RWPE2 (cell line): Measurements from ENCODE around the gene TMCC1.
"Not testable (repeated sequence)": the region's sequence is repeated elsewhere in the genome, so short reads cannot be mapped to it uniquely, and the experiment has no call there.

Experiments used
- ATAC-seq: fragments of 200-7000 bp; cut with Tn5 transposase; 3 replicates; pipeline ENCODE4 v1.9.1; 2021; ENCODE audit warnings: low read depth
- DNase-seq: peaks from one replicate; pipeline ENCODE4 v3.0.0-alpha.2; 2020; ENCODE audit warnings: low spot score
- H3K27ac ChIP-seq: fragments of 450-650 bp; 2 replicates; pipeline ENCODE4 v1.5.1; 2017; ENCODE audit warnings: mild to moderate bottlenecking; ENCODE audit not compliant: poor library complexity, severe bottlenecking
- H3K27me3 ChIP-seq: fragments of 250-450 bp; sonication (Bioruptor Pico); 2 replicates; pipeline ENCODE4 v1.5.1; 2021; ENCODE audit warnings: mild to moderate bottlenecking, moderate library complexity; ENCODE audit not compliant: insufficient read depth, poor library complexity, severe bottlenecking
- H3K36me3 ChIP-seq: fragments of 250-450 bp; sonication (Bioruptor Pico); 2 replicates; pipeline ENCODE4 v1.5.1; 2020; ENCODE audit warnings: low read depth, mild to moderate bottlenecking, moderate library complexity
- H3K4me1 ChIP-seq: fragments of 250-450 bp; sonication (Bioruptor Pico); 2 replicates; pipeline ENCODE4 v1.5.1; 2021; ENCODE audit warnings: mild to moderate bottlenecking, moderate library complexity; ENCODE audit not compliant: insufficient read depth, poor library complexity, severe bottlenecking
- H3K4me3 ChIP-seq: fragments of 250-450 bp; sonication (Bioruptor Pico); 2 replicates; pipeline ENCODE4 v1.5.1; 2021; ENCODE audit warnings: mild to moderate bottlenecking, moderate library complexity; ENCODE audit not compliant: severe bottlenecking
- H3K9me3 ChIP-seq: fragments of 250-450 bp; sonication (Bioruptor Pico); 2 replicates; pipeline ENCODE4 v1.5.1; 2021; ENCODE audit warnings: mild to moderate bottlenecking, moderate library complexity; ENCODE audit not compliant: severe bottlenecking
- TF ChIP-seq, protein P1 (sequence below): fragments of 450-650 bp; IDR thresholded peaks from one replicate; pipeline ENCODE4 v1.5.1; 2017; ENCODE audit warnings: mild to moderate bottlenecking, moderate library complexity; ENCODE audit not compliant: poor library complexity, severe bottlenecking

Gene TMCC1

GRCh38 chr3:129758785-129759320 is 134.7 kb downstream of the TMCC1 start:
- Histone ChIP-seq H3K27ac (no peak overlapping the region), H3K36me3 (0 out of 2 replicates have a peak, but pooled peaks cover 4% of the 10 kb centered on the region), H3K27me3 (no peaks in the 10 kb centered on the region), H3K9me3 (peaks cover 2% of the 10 kb centered on the region), H3K4me3 (no peak overlapping the region), H3K4me1 (no peaks in the 10 kb centered on the region)
- TF ChIP-seq, protein P1, sequence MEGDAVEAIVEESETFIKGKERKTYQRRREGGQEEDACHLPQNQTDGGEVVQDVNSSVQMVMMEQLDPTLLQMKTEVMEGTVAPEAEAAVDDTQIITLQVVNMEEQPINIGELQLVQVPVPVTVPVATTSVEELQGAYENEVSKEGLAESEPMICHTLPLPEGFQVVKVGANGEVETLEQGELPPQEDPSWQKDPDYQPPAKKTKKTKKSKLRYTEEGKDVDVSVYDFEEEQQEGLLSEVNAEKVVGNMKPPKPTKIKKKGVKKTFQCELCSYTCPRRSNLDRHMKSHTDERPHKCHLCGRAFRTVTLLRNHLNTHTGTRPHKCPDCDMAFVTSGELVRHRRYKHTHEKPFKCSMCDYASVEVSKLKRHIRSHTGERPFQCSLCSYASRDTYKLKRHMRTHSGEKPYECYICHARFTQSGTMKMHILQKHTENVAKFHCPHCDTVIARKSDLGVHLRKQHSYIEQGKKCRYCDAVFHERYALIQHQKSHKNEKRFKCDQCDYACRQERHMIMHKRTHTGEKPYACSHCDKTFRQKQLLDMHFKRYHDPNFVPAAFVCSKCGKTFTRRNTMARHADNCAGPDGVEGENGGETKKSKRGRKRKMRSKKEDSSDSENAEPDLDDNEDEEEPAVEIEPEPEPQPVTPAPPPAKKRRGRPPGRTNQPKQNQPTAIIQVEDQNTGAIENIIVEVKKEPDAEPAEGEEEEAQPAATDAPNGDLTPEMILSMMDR, result no peak
- no peak for DNase-seq
- ATAC-seq, result no peak

DNA sequence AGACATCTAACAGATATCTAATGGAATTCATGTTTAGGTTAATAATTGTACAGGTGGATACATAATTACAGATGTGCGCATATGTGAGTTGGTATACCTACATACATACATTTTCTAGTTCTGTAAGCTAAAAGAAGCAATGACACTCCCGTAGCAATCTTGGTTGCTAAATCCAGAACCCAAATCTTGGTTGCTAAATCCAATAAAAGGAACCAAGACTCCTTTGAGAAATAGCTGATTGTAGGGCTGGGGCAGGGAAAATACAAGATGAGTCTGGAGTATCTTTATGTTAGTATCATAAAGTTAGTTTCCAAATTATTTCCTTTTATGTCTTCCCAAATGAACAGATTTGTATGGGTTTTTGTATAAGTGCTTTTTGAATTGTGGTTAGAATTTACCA is 135.2 kb downstream of the TMCC1 start:
- Histone ChIP-seq H3K27ac (no peak overlapping the region), H3K4me1 (no peaks in the 10 kb centered on the region), H3K9me3 (peaks cover 2% of the 10 kb centered on the region), H3K36me3 (0 out of 2 replicates have a peak, but pooled peaks cover 8% of the 10 kb centered on the region), H3K27me3 (no peaks in the 10 kb centered on the region), H3K4me3 (no peak overlapping the region)
- ATAC-seq (no peak), DNase-seq (no peak)
- TF ChIP-seq, protein P1, result no peak

DNA sequence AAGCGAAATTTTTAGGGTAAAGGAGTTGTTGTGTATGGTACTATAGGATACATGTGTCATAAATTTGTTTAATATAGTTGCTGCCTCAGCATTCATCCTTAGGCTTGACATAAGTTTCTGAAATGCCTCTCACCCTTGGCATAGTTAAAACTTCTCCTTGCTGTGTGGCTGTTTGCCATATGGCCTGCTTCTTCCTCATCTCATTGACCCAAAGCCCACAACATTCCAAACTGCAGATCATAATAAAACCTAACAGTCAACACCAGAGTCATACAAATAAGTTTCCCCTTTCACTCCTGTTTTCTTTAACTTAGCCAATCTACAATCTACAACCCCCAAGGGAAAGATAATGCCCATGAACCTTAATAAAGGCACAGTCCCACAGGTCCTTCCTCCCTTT is 136.6 kb downstream of the TMCC1 start:
- Histone ChIP-seq H3K9me3 (peaks cover 2% of the 10 kb centered on the region), H3K27me3 (no peaks in the 10 kb centered on the region), H3K27ac (no peak overlapping the region), H3K4me1 (no peaks in the 10 kb centered on the region), H3K4me3 (no peak overlapping the region), H3K36me3 (0 out of 2 replicates have a peak, but pooled peaks cover 14% of the 10 kb centered on the region)
- DNase-seq, result no peak
- no peak for ATAC-seq
- TF ChIP-seq, protein P1, result no peak

DNA sequence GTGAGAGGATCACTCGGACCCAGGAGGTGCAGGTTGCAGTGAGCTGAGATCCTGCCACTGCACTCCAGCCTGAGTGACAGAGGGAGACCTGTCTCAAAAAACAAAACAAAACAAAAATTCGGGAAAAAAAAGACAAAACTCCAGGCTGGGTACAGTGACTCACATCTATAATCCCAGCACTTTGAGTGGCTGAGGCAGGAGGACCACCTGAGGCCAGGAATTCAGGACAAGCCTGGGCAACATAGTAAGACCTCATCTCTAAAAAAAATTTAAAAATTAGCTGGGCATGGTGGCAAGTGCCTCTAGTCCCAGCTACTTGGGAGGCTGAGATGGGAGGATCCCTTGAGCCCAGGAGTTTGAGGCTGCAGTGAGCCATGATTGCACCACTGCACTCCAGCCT is 142.4 kb downstream of the TMCC1 start:
- not testable (repeated sequence) for DNase-seq, H3K27me3 ChIP-seq, H3K36me3 ChIP-seq, H3K9me3 ChIP-seq, H3K4me3 ChIP-seq
- peaks cover 22% of the 10 kb centered on the region for H3K4me1 ChIP-seq
- peak overlapping the region; percentile 37 for H3K27ac ChIP-seq
- ATAC-seq, result peak; percentile 63; the same call in 2 of the 3 replicates

- H3K4me1 ChIP-seq, result peaks cover 22% of the 10 kb centered on the region
- H3K4me3 ChIP-seq, result no peak overlapping the region
- DNase-seq, result no peak
- no peaks in the 10 kb centered on the region for H3K27me3 ChIP-seq
- ATAC-seq, result peak; percentile 84
- TF ChIP-seq, protein P1, result no peak
- peaks cover 2% of the 10 kb centered on the region for H3K9me3 ChIP-seq
- H3K36me3 ChIP-seq, result peaks cover 10% of the 10 kb centered on the region; the same call in 1 of the 2 replicates
- peak overlapping the region; percentile 37 for H3K27ac ChIP-seq
Measured at GRCh38 chr3:129749692-129750091, 143.8 kb downstream of the TMCC1 start.
